Thoracic aorta (tissue), 2 donors: ENCODE results near the gene FANCI. TPM values are rescaled to one million over a fixed set of nuclear protein-coding genes. Genes with fewer than 3 reads are reported as not detected.

Experiments used
- ATAC-seq: fragments of 150-250 bp; one replicate; pipeline ENCODE4 v1.8.0; 2017; ENCODE audit warnings: low read depth; ENCODE audit not compliant: insufficient number of reproducible peaks, low FRiP score
- DNase-seq: peaks from one replicate; pipeline ENCODE4 v3.0.0-alpha.2; 2020; ENCODE audit warnings: low spot score
- H3K27ac ChIP-seq, 2 donors: fragments of 200-600 bp; sonication (generic); 1 replicate in 1 of 2; 2 replicates in 1 of 2; pipeline ENCODE4 v1.5.1; 2016; ENCODE audit warnings: mild to moderate bottlenecking in 2 of 2, moderate library complexity in 2 of 2
- H3K27me3 ChIP-seq: fragments of 200-600 bp; sonication (generic); replicated peaks from 2 replicates; pipeline ENCODE4 v1.6.0; 2016; ENCODE audit warnings: mild to moderate bottlenecking; ENCODE audit not compliant: insufficient read depth
- H3K36me3 ChIP-seq: fragments of 200-600 bp; sonication (generic); one replicate; pipeline ENCODE4 v1.5.1; 2016
- H3K4me1 ChIP-seq, 2 donors: fragments of 200-600 bp; sonication (generic); 1 replicate in 1 of 2; 2 replicates in 1 of 2; pipeline versions ENCODE4 v1.5.1 to v1.6.0; 2016; ENCODE audit warnings: low read depth in 2 of 2, mild to moderate bottlenecking in 1 of 2; ENCODE audit not compliant: control insufficient read depth in 1 of 2
- H3K4me3 ChIP-seq: fragments of 200-600 bp; sonication (generic); 2 replicates; pipeline ENCODE4 v1.5.1; 2016; ENCODE audit warnings: mild to moderate bottlenecking
- H3K9me3 ChIP-seq: fragments of 200-600 bp; sonication (generic); 2 replicates; pipeline ENCODE4 v1.5.1; 2016
- total RNA-seq, 2 donors: library from RNA; depleted of rRNA; stranded (reverse); fragments of >200 nt; gene quantifications; one replicate each; pipeline versions ENCODE4 v1.1.0 to v1.2.3, GENCODE V29; 2016
- TF ChIP-seq, protein P1 (sequence below): fragments of 200-600 bp; sonication (generic); IDR thresholded peaks from one replicate; pipeline ENCODE4 v1.5.1; 2019; ENCODE audit warnings: antibody characterized with exemption

The FANCI gene
- total RNA-seq, 2 donors from 2014 or later = 3.0 to 16.2 TPM

DNA sequence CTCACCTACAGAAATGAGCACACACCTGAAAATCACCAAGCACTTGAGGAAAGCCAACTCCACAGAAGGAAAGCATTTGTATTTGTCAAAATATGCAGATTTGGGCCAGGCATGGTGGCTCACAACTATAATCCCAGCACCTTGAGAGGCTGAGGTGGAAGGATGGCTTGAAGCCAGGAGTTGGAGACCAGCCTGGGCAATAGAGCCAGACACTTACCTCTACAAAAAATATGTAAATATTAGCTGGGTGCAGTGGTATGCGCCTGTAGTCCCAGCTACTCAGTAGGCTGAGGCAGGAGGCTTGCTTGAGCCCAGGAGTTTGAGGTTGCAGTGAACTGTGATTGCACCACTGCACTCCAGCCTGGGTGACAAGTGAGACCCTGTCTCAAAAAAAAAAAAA lies 34.7 kb upstream of the FANCI start:
- Histone ChIP-seq H3K27me3 (no peaks in the 10 kb centered on the region), H3K4me3 (no peak overlapping the region), H3K36me3 (no peaks in the 10 kb centered on the region), H3K9me3 (no peaks in the 10 kb centered on the region), H3K27ac (no peak overlapping the region), H3K4me1 (peaks cover 0 to 2% of the 10 kb centered on the region in 2 donors)
- TF ChIP-seq, protein P1, sequence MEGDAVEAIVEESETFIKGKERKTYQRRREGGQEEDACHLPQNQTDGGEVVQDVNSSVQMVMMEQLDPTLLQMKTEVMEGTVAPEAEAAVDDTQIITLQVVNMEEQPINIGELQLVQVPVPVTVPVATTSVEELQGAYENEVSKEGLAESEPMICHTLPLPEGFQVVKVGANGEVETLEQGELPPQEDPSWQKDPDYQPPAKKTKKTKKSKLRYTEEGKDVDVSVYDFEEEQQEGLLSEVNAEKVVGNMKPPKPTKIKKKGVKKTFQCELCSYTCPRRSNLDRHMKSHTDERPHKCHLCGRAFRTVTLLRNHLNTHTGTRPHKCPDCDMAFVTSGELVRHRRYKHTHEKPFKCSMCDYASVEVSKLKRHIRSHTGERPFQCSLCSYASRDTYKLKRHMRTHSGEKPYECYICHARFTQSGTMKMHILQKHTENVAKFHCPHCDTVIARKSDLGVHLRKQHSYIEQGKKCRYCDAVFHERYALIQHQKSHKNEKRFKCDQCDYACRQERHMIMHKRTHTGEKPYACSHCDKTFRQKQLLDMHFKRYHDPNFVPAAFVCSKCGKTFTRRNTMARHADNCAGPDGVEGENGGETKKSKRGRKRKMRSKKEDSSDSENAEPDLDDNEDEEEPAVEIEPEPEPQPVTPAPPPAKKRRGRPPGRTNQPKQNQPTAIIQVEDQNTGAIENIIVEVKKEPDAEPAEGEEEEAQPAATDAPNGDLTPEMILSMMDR = no peak
- ATAC-seq (no peak), DNase-seq (no peak)

DNA sequence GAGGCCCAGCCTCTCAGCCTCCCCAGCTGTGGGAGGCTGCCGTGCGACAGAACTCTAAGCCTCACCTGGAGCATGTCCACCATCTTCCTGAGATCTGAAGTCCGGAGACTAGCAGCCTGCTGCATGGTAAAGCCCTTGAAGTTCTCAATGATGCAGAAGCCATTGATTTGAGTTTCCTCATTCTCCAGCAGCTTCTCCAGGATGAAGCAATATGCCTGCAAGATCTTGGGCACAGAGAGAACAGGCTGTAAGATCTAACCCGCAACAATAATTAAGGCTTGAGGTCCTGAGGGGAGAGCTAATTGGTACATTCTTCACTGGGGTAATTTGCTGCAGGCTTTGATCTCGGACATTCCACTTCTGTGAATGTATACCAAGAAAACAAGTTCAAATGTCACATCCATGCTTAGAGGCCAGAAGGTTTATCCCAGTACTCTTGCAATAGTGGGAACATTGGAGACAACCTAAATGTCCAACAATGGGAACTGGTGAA lies 32.1 kb upstream of the FANCI start:
- Histone ChIP-seq H3K9me3 (no peaks in the 10 kb centered on the region), H3K36me3 (no peaks in the 10 kb centered on the region), H3K27me3 (no peaks in the 10 kb centered on the region), H3K27ac (no peak overlapping the region), H3K4me3 (no peak overlapping the region), H3K4me1 (peaks cover 0 to 2% of the 10 kb centered on the region in 2 donors)
- DNase-seq (no peak), ATAC-seq (no peak)
- TF ChIP-seq, protein P1 = no peak

DNA sequence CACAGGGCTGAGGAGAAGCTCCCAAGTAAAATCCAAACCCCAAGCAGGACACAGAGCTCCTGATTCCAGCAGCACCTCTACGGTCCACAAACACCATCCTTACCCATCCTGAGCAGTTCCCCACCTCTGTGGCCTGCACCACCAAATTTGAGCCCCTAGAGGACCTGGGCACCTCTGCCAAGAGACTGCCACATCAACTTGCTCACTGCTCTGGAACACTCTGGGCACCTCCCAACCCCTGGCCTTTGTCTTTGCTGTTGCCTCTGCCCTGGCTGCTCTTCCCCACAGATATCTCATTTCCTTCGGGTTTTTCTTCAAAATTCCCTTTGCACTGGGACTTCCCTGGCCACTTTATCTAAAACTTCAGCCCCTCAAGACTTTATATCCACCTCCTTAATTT lies 28.2 kb upstream of the FANCI start:
- H3K4me1 ChIP-seq = no peaks in the 10 kb centered on the region
- H3K36me3 ChIP-seq = no peaks in the 10 kb centered on the region
- no peak overlapping the region for H3K4me3 ChIP-seq
- DNase-seq (no peak), ATAC-seq (no peak)
- no peaks in the 10 kb centered on the region for H3K9me3 ChIP-seq
- H3K27me3 ChIP-seq = no peaks in the 10 kb centered on the region
- no peak overlapping the region for H3K27ac ChIP-seq
- TF ChIP-seq, protein P1 = no peak

DNA sequence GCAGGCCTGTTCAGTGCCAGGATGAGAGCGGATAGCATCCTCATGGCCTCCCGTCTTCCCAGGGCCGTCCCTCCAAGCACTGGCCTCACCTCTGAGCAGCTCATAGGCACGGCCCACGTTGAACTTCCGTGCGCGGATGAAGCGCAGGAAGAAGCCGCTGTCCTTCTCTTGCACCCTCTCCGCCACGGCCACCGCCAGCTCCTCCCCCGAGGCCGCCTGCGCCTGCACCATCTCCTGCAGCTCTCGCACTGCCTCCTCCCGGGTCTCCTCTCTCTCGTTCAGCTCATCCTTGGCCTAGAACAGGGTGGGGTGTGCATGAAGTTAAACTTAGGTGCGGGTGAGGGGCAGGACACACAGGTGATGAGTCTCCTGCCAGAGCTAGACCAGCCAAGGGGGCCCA lies 26.7 kb upstream of the FANCI start:
- Histone ChIP-seq H3K4me1 (no peaks in the 10 kb centered on the region), H3K36me3 (no peaks in the 10 kb centered on the region), H3K27me3 (no peaks in the 10 kb centered on the region), H3K27ac (no peak overlapping the region), H3K9me3 (no peaks in the 10 kb centered on the region), H3K4me3 (no peak overlapping the region)
- ATAC-seq = no peak
- no peak for DNase-seq
- TF ChIP-seq, protein P1 = no peak

DNA sequence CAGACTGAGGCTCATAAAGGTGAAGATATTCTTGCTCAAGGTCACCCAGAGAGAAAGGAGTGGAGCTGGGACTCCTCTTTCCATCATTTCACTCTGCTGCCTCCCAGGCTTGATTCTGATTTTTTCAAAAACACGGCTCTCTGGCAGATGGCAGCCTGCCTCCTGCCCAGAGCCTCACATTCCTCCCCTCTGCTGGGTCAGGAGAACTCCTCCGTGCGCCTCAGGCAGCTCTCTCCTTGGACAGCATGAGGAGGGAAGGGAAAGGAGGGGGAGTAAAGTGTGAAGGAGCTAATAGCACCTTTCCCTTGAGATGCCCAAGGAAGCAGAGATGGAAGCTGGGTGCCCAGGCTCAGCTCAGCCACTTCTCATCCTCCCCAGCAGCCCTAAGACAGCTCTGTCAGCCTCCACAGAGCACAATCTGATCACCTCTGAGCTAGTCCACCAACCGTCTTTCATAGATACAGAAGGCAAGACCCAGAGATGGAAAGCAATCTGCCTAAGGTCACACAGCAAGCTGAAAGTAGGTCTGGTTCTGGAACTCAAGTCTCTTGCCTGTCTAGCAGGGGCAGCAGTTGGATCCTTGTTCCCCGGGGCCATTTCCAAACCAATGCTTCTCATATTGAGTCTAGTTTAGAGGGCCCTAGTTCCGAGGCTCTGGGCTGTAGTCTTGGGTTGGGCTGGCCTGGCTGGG lies 25.9 kb upstream of the FANCI start:
- DNase-seq (no peak), ATAC-seq (no peak)
- Histone ChIP-seq H3K4me3 (no peak overlapping the region), H3K4me1 (no peaks in the 10 kb centered on the region), H3K27me3 (no peaks in the 10 kb centered on the region), H3K27ac (no peak overlapping the region), H3K36me3 (no peaks in the 10 kb centered on the region), H3K9me3 (no peaks in the 10 kb centered on the region)
- TF ChIP-seq, protein P1 = no peak
